Right lobe of liver (tissue), 6 donors: ENCODE results near the gene AMPD3. TPM values are rescaled to one million over a fixed set of nuclear protein-coding genes. Genes with fewer than 3 reads are reported as not detected.

ENCODE experiments used
- ATAC-seq, 4 donors: fragments of 200-7000 bp; cut with Tn5 transposase; one replicate each; pipeline ENCODE4 v1.9.1; 2020; ENCODE audit warnings: mild to moderate bottlenecking in 4 of 4, moderate library complexity in 4 of 4
- DNase-seq, 3 donors: peaks; one replicate each; pipeline ENCODE4 v3.0.0-alpha.2; 2020
- H3K27ac ChIP-seq, 3 donors: fragments of 200-600 bp; one replicate each; pipeline ENCODE4 v1.8.0; 2022
- H3K27me3 ChIP-seq, 2 donors: fragments of 200-600 bp; one replicate each; pipeline ENCODE4 v1.8.0; 2022
- H3K36me3 ChIP-seq, 4 donors: fragments of 200-600 bp; sonication (generic) in 1 of 4; one replicate each; pipeline versions ENCODE4 v1.5.1 to v1.8.0; 2017 to 2022; ENCODE audit warnings: control low read depth in 1 of 4
- H3K4me1 ChIP-seq, 4 donors: fragments of 200-600 bp; sonication (generic) in 1 of 4; one replicate each; pipeline versions ENCODE4 v1.5.1 to v1.8.0; 2017 to 2022; ENCODE audit warnings: control low read depth in 1 of 4
- H3K4me3 ChIP-seq, 3 donors: fragments of 200-600 bp; one replicate each; pipeline ENCODE4 v1.8.0; 2022
- H3K9me3 ChIP-seq, 4 donors: fragments of 200-600 bp; sonication (generic) in 1 of 4; one replicate each; pipeline versions ENCODE4 v1.5.1 to v1.8.0; 2017 to 2022; ENCODE audit warnings: control low read depth in 1 of 4
- POLR2A ChIP-seq: fragments of 450-650 bp; IDR thresholded peaks from one replicate; pipeline ENCODE4 v1.6.1; 2017; ENCODE audit warnings: antibody characterized with exemption, mild to moderate bottlenecking
- WGBS: methylation state at CpG from one replicate; pipeline ENCODE4 v1.1.6; 2018; ENCODE audit warnings: low coverage, low lambda C conversion rate; ENCODE audit not compliant: insufficient coverage; ENCODE audit errors: missing lambda C conversion rate; 5-methylcytosine and 5-hydroxymethylcytosine counted together
- intact Hi-C, 2 donors: fragments of 100-400 bp; cut with DNase I; formaldehyde crosslinking; loops; one replicate each; pipeline versions ENCODE4 v1.11.2 to v1.14.1; 2022
- total RNA-seq, 6 experiments: library from RNA; depleted of rRNA in 2 of 6; stranded (reverse); fragments of >200 nt in 2 of 6; fragmentation: NEBNext Ultra II Directional in 3 of 6; extraction: Animal tissue kit (Norgen Biotek cat#: 25700) in 3 of 6; gene quantifications; one replicate each; pipeline versions ENCODE4 v1.1.0 to v1.2.4, GENCODE V29; 2016 to 2023
- TF ChIP-seq, protein P1 (sequence below), 4 donors: fragments of 200-600 bp in 3 of 4; fragments of 450-650 bp in 1 of 4; IDR thresholded peaks; one replicate each; pipeline versions ENCODE4 v1.5.1 to v1.8.0; 2016 to 2022; ENCODE audit warnings: antibody characterized with exemption in 4 of 4, mild to moderate bottlenecking in 2 of 4
- donor health status: DM: no; HTN: yes; CAD: no.
- donor health status: DM: no; HTN: no; CAD: no.
- donor health status: DM: no; HTN: no; CAD: no.
- donor health status: DM: no; HTN: yes; CAD: no.
- donor health status: DM: no; HTN: yes; CAD: no.

The AMPD3 gene
- total RNA-seq, 6 experiments from 2014 or later: 0.98 to 5.0 (median 1.8) TPM

DNA sequence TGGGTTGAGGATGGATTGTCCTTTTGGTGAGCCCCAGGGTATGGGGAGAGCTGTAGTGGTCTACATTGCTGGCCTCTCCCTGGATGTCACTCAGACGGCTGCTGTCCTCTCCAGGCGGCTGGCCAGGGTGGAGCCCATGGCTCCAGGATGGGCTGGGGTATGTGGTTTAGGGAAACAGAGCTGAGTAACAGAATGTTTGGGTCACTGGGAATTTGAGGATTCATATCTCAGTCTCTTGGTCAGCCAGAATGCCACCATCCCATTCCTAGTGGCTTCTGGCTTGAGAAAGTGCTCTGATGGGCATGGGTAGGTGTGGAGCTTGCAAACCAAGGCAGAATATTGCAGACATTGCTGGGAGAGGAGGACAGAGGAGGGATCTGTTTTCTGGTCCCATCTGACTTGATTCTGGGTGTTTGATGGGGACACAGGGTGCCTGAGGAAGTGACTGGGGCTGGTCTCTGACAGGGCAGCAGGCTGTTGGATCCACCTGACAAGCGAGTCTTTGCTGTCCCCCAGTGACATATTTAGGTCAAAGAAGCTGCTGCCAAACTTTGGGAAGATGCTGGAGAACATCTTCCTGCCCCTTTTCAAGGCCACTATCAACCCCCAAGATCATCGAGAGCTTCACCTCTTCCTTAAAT is 41.4 kb downstream of the AMPD3 start:
- intact Hi-C loops: no loop called here
- no peaks in the 10 kb centered on the region for H3K36me3 ChIP-seq
- no peaks in the 10 kb centered on the region for H3K9me3 ChIP-seq
- DNase-seq (no peak), ATAC-seq (no peak)
- WGBS: 92% methylated on average over 2 of the region's 4 CpGs
- H3K4me1 ChIP-seq: no peaks in the 10 kb centered on the region
- H3K27ac ChIP-seq: no peak overlapping the region
- H3K27me3 ChIP-seq: no peaks in the 10 kb centered on the region
- TF ChIP-seq, protein P1, sequence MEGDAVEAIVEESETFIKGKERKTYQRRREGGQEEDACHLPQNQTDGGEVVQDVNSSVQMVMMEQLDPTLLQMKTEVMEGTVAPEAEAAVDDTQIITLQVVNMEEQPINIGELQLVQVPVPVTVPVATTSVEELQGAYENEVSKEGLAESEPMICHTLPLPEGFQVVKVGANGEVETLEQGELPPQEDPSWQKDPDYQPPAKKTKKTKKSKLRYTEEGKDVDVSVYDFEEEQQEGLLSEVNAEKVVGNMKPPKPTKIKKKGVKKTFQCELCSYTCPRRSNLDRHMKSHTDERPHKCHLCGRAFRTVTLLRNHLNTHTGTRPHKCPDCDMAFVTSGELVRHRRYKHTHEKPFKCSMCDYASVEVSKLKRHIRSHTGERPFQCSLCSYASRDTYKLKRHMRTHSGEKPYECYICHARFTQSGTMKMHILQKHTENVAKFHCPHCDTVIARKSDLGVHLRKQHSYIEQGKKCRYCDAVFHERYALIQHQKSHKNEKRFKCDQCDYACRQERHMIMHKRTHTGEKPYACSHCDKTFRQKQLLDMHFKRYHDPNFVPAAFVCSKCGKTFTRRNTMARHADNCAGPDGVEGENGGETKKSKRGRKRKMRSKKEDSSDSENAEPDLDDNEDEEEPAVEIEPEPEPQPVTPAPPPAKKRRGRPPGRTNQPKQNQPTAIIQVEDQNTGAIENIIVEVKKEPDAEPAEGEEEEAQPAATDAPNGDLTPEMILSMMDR (IDR thresholded peaks at IDR 0.05): no peak
- TF ChIP-seq POLR2A: no peak
- no peak overlapping the region for H3K4me3 ChIP-seq

DNA sequence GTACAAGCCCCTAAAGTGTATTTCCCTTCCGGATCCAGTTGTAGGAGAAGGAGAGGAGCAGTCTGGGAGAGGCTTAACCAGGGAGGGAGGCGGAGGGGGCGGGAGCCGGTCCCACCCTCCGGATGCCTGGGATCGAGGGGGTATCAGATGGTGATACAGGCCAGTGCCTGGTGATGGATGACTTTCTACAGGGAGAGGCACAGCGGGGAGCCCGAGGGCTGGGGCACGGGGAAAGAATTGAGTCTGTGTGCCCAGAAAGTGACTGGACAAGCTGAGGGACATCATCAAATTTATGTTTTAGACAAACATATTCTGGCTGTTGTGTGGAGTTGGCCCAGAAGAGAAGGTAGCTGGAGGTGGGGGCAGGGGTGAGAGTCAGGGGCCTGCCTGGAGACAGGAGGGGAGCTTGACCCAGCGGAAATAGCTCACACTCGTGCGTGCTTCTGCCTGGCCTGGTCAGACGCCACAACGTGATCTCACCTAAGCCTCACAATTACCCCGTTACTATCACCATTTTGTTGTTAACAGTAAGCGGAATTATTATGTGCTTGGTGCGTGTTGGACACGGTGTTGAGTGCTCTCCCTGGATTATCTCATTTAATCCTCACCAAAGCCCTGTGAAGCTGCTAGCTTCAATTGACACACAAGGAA is 42.4 kb downstream of the AMPD3 start:
- DNase-seq: peak in 1 of 3 donors; percentile 39

DNA sequence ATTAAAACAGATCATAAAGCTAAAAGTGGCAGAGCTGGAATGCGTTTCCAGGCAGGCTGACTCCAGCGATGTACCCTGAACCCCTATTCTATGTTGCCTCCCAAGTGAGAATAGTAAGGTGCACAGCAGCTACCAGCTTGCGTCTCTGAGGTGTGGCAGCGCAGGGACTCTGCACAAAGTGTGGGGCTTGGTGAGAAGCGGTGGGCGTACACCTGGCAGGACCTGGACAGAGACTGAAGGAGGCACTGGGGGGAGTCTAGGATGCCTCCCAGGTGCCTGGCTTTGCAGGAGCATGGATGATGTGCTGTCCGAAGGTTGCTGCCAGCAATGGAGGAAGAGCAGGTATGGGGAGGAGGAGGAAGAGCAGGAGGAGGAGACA is 42.9 kb downstream of the AMPD3 start:
- Histone ChIP-seq H3K27ac (no peak overlapping the region), H3K36me3 (no peaks in the 10 kb centered on the region), H3K4me1 (no peaks in the 10 kb centered on the region), H3K9me3 (no peaks in the 10 kb centered on the region), H3K4me3 (no peak overlapping the region), H3K27me3 (no peaks in the 10 kb centered on the region)
- ATAC-seq: no peak
- TF ChIP-seq, protein P1 (IDR thresholded peaks at IDR 0.05): no peak
- no peak for TF ChIP-seq POLR2A
- intact Hi-C loops: no loop called here
- DNase-seq: peak in 1 of 3 donors; percentile 39
- 84% methylated on average over 3 of the region's 7 CpGs for WGBS

More for the DNA sequence above, 42.4 kb downstream of the AMPD3 start:
- no peak for ATAC-seq
- no peaks in the 10 kb centered on the region for H3K27me3 ChIP-seq
- no peaks in the 10 kb centered on the region for H3K9me3 ChIP-seq
- H3K27ac ChIP-seq: no peak overlapping the region
- H3K4me1 ChIP-seq: no peaks in the 10 kb centered on the region
- 86% methylated on average over 13 of the region's 18 CpGs for WGBS
- TF ChIP-seq POLR2A: no peak
- TF ChIP-seq, protein P1 (IDR thresholded peaks at IDR 0.05): no peak
- H3K4me3 ChIP-seq: no peak overlapping the region
- H3K36me3 ChIP-seq: no peaks in the 10 kb centered on the region
- intact Hi-C loops: no loop called here

DNA sequence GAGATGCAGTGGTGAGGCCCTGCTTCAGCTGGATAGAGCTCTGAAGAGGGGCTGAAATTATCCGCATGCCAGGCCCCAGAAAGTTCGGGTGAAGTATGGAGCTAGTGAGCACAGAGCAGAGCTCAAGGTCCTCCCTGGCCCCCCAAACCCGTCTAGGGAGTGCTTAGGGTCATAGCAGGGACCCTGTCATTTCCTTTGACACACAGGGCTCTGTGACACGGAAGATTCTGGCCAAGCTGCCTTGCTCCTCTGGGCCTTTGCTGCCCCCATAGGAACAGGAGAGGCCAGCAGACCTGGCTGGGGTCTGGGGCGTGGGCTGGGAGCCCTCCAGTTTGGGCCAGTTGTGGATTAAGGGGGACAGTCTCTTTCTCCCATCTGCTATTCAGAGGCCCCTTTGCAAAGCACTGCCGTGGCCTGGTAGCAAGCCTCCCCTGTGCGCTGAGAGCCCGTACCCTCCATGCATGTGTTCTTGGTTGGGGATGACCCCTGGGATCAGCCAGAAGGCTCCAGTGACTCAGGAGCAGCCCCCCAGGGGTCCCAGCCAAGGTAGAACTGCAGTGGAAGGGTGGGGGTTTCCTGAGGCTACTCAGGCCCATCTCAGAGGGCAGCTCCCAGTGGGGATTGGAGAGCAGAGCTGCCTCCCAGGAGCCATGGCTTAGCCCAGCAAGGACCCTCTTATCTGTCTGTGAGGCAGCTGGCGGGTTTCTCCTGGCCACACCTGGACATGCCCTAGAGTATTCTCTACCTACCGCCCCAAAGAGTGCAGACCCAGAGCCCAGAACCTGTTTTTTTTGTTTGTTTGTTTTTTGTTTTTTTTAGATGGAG is 43.6 kb downstream of the AMPD3 start:
- Histone ChIP-seq H3K27me3 (no peaks in the 10 kb centered on the region), H3K36me3 (no peaks in the 10 kb centered on the region), H3K4me3 (no peak overlapping the region), H3K4me1 (no peaks in the 10 kb centered on the region), H3K27ac (no peak overlapping the region), H3K9me3 (no peaks in the 10 kb centered on the region)
- TF ChIP-seq, protein P1 (IDR thresholded peaks at IDR 0.05): no peak
- TF ChIP-seq POLR2A: no peak
- ATAC-seq: no peak
- intact Hi-C loops: no loop called here
- WGBS: no CpG with 5 or more reads among the region's 10 CpGs
- peak in 1 of 3 donors; percentile 35 for DNase-seq
